GM10266 (cell line): Measurements from ENCODE around the gene GNAQ.
"Not testable (repeated sequence)": the region's sequence is repeated elsewhere in the genome, so short reads cannot be mapped to it uniquely, and the experiment has no call there.

ENCODE experiments used
- DNase-seq: peaks from one replicate; pipeline ENCODE4 v3.0.0; 2012; ENCODE audit errors: extremely low spot score
- TF ChIP-seq, protein P1 (sequence below): IDR thresholded peaks from 2 replicates; pipeline ENCODE4 v1.5.1; 2012; ENCODE audit warnings: mild to moderate bottlenecking, low read depth; ENCODE audit not compliant: control insufficient read depth, insufficient read depth; ENCODE audit errors: missing control alignments

Gene GNAQ

DNA sequence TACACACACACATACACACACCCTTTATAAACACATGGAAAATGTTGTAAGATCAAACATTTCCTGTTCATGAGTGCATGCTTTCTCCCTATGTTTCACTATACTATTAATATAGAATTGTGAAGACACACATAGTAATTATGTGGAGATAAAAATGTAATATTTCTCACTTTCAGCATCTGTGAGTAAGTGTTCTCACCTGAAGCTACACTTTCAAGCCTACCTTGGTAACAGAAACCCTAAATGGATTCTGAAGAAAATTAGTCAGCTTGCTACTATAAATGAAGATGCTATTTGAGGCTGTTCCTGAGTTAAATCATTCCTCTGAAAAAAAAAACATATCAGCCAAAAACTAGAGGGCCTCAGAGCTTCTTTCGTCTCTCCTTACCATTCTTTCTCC, 302.4 kb downstream of the GNAQ start:
- TF ChIP-seq, protein P1, sequence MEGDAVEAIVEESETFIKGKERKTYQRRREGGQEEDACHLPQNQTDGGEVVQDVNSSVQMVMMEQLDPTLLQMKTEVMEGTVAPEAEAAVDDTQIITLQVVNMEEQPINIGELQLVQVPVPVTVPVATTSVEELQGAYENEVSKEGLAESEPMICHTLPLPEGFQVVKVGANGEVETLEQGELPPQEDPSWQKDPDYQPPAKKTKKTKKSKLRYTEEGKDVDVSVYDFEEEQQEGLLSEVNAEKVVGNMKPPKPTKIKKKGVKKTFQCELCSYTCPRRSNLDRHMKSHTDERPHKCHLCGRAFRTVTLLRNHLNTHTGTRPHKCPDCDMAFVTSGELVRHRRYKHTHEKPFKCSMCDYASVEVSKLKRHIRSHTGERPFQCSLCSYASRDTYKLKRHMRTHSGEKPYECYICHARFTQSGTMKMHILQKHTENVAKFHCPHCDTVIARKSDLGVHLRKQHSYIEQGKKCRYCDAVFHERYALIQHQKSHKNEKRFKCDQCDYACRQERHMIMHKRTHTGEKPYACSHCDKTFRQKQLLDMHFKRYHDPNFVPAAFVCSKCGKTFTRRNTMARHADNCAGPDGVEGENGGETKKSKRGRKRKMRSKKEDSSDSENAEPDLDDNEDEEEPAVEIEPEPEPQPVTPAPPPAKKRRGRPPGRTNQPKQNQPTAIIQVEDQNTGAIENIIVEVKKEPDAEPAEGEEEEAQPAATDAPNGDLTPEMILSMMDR, result no peak
- DNase-seq, result no peak

DNA sequence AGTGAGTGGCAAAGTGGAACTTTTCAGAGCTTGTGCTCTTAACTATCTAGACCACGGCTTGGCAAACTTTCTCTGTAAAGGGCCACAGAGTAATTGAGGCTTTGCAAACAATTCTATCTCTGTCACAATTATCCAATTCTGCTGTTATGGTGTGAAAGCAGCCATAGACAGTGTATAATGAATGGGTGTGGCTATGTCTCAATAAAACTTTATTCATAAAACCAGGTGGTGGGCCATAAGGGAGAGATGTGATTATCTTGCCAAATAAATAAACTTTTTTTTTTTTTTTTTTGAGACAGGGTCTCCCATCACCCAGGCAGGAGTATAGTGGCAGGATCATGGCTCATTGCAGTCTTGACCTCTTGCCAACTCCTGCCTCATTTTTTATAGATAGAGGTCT, 304.8 kb downstream of the GNAQ start:
- DNase-seq, result no peak
- TF ChIP-seq, protein P1, result no peak

DNA sequence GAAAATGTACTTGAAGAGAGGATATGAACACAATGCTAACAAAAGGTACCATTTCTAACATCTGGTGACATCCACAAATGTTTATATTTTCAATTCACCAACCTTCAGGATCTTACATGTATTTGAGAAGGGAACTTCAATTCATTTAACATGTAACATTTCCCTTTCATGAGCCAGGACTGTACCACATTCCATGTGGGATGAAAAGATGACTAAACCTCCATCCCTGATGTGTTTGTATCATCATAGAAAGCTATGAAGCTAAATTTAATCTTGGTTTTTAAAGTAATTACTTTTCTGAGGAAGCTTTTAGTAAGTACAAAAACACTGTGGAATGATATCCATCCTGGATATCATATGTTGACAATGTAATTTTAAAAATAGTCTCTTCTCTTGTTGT, 305.3 kb downstream of the GNAQ start:
- TF ChIP-seq, protein P1, result no peak
- no peak for DNase-seq

DNA sequence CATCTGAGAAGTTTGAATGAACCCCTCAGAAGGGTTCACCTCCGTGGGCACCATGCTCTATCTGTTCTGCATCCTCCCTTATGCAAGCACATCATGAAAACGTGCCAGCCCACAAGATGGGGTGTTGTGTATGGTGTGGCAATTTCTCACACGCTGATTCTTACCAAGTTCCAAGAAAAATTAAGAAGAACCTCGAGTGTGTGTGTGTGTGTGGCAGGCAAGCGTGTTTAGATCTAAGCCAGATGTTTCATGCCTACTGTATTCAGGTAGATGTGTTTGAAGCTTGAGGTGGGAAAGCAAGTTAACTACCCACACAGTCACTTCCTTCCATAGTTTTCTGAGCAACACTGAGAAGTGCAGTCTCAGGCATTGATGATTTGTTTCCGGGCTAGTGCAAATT, 305.8 kb downstream of the GNAQ start:
- TF ChIP-seq, protein P1, result no peak
- no peak for DNase-seq

DNA sequence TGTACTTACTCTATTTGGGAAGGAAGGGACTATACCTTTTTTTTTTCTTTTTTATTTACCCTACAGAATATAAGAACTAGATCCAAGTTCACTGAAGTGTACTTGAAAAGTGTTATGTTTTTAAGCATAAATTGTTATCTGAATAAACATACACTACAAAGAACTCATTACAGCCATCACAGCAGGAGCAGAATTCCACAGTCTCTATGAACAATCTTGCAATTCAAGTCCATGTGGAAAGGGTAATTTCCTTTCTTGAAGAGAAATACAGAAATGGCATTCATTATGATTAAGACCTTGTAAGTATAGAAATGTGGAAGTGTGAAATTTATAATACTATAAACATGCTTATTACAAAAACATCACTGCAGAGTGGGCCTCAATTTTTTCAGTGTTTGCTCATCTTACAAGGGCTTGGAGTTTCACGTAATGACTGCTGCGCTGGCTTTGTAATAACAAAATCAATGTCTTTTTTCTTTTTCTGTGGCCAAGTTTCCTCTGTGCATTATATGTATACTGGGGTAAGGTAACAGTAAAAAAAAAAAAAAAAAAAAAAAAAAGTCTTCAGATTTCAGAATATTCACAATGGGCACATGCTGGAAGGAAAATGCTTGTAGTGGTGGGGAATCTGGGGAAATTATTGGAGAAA, 306.4 kb downstream of the GNAQ start:
- no peak for DNase-seq
- TF ChIP-seq, protein P1, result no peak

DNA sequence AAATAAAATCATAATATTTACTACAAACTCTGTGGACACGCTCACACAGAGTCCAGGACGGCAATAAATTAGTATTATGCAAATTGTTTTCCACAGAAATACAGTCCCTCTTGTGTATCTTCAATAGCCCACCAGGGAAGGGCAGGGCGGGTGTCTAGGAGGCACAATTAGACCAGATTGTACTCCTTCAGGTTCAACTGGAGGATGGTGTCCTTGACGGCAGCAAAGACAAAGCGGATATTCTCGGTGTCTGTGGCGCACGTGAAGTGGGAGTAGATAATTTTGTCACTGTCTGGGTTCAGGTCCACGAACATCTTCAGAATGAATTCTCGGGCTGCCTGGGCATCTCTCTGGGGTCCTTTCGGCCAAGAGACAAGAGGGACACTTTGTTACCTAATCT, 310.5 kb downstream of the GNAQ start:
- DNase-seq, result not testable (repeated sequence)

DNA sequence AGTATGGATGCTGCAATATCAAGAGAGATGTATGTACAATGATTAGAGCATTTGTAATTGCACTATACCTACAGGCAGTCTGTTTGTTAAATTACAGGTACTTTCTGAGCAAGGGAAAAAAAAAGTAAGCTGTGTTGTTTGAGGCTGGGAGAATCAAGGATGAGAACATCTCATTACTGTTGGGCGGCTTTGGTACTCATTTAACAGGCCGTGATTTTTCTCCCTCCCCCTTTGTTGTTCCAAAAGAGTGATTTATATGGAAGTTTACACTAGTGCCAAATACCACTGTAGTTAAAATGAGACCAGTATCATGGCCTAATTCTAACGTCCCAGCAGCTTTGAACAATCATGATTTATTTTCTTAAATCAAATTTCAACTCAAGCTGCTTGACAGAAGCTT, 312.3 kb downstream of the GNAQ start:
- no peak for DNase-seq
- TF ChIP-seq, protein P1, result no peak

DNA sequence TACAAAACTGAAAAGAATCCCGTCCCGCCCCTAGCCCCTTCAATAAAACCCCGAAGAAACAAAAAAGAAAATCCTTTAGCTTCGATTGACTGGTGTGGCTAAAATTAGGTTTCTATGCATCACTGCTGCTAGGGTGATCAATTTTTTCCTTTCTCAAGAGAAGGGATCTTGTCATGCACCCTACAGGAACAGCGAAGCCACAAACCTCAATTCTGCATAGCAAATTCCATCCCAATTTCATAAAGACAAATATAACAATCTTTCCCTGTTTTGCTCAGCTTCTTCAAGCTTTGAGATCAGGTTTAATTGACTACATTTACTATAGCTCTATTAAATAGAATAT, 313.3 kb downstream of the GNAQ start:
- not testable (repeated sequence) for DNase-seq

DNA sequence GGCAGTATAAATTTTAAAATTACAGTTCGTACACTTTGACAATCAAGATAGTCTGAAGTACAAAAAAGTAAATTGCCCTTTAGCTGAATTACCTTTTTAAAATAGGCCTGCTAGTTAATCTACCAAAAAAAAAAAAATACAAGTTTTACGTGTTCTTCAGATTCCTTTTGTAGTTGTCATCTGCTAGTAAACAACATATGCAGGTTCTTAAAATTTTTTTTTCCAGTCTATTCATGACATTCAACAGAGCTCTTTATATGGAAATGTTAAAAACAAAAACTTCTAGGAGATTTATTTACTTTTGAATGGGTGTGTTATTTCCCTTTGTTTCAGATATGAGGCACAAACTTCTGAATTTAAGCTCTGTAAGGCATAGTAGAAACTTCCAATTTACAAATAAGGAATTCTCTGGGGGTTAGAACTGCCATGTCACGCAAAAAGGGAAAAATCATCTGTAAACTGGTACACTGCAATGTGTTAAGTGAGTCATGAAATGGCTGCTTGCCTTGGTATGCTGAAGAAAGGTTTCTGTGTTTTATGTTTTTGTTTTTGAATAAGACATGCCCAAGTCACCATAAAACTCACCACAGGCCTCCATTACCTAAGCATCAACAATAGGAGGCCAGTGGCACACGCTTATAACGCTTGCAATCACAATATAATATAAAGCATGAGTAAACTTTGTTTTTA, 313.9 kb downstream of the GNAQ start:
- DNase-seq, result not testable (repeated sequence)
